Measurements from ENCODE around the gene CDR2. TPM values are rescaled to one million over a fixed set of nuclear protein-coding genes. Genes with fewer than 3 reads are reported as not detected.

CDR2 gene
- total and polyA plus RNA-seq, 2 experiments from 2014 or later, result 26.7 to 30.9 TPM

- H3K36me3 ChIP-seq (replicated peaks; ENCODE audit: insufficient read depth, low read depth), result no peaks in the 10 kb centered on the region
- no peaks in the 10 kb centered on the region for H3K27me3 ChIP-seq
- TF ChIP-seq EZH2phosphoT487 (IDR thresholded peaks at IDR 0.05; ENCODE audit: low read depth, severe bottlenecking, unreplicated experiment) (no peak), EZH2 (IDR thresholded peaks at IDR 0.05; ENCODE audit: borderline replicate concordance) (no peak)
- TF ChIP-seq, protein P1, sequence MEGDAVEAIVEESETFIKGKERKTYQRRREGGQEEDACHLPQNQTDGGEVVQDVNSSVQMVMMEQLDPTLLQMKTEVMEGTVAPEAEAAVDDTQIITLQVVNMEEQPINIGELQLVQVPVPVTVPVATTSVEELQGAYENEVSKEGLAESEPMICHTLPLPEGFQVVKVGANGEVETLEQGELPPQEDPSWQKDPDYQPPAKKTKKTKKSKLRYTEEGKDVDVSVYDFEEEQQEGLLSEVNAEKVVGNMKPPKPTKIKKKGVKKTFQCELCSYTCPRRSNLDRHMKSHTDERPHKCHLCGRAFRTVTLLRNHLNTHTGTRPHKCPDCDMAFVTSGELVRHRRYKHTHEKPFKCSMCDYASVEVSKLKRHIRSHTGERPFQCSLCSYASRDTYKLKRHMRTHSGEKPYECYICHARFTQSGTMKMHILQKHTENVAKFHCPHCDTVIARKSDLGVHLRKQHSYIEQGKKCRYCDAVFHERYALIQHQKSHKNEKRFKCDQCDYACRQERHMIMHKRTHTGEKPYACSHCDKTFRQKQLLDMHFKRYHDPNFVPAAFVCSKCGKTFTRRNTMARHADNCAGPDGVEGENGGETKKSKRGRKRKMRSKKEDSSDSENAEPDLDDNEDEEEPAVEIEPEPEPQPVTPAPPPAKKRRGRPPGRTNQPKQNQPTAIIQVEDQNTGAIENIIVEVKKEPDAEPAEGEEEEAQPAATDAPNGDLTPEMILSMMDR (IDR thresholded peaks at IDR 0.05; ENCODE audit: poor library complexity), result no peak
- H3K79me2 ChIP-seq, result no peaks in the 10 kb centered on the region
- H3K4me1 ChIP-seq (ENCODE audit: insufficient read depth), result no peaks in the 10 kb centered on the region
- H3K9me3 ChIP-seq (ENCODE audit: low read depth), result no peaks in the 10 kb centered on the region
- no peak overlapping the region for H3K27ac ChIP-seq
- no peak overlapping the region for H3K4me2 ChIP-seq
- no peak for DNase-seq (ENCODE audit: low spot score)
- H4K20me1 ChIP-seq (ENCODE audit: insufficient read depth, poor library complexity, severe bottlenecking), result no peaks in the 10 kb centered on the region
- H3K4me3 ChIP-seq, result no peak overlapping the region
- 99% methylated on average over 6 of the region's 6 CpGs for WGBS (ENCODE audit: low lambda C conversion rate, missing lambda C conversion rate)
- no peak overlapping the region for H2AFZ ChIP-seq
- H3K9me2 ChIP-seq (replicated peaks; ENCODE audit: insufficient read depth), result no peaks in the 10 kb centered on the region
Observed at GRCh38 chr16:22327446-22327775, 47.0 kb downstream of the CDR2 start.

DNA sequence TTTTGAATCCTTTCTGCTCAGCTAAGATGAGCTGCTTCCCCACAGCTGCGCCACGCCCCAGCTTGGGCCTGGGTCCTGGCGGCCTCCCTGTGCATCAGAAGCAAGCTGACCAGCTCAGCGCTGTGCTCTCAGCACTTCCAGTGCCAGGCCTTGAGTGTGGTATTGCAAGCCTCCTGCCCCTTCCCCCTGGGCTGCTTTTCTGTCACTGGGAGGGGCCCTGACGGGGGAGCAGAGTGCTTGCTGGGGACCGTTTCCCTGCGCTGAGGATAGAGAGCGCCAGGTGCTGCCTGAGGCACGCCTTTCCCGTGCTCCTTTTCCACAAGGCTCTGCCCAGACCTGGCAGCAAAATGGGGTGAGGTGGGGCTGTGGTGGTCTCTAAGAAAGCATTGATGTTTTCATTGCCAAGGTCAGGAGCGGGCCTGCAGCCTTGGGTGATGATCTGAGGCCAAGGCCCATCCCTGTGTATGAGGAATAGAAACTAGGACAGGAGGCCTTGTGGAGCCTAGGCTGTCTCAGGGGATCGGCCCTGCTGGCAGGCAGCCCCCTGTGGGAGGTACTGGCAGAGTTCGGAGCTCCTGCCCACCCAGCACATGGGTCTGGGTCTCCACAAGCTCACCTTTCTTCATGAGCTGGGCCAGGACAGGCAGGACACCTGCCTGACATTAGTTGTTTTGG, 47.5 kb downstream of the CDR2 start:
- no peaks in the 10 kb centered on the region for H3K4me1 ChIP-seq (ENCODE audit: insufficient read depth)
- no peak overlapping the region for H3K4me2 ChIP-seq
- H2AFZ ChIP-seq, result no peak overlapping the region
- no peak overlapping the region for H3K4me3 ChIP-seq
- no peaks in the 10 kb centered on the region for H3K36me3 ChIP-seq (replicated peaks; ENCODE audit: insufficient read depth, low read depth)
- no peaks in the 10 kb centered on the region for H3K79me2 ChIP-seq
- H3K9me2 ChIP-seq (replicated peaks; ENCODE audit: insufficient read depth), result no peaks in the 10 kb centered on the region
- WGBS (ENCODE audit: low lambda C conversion rate, missing lambda C conversion rate), result 97% methylated on average over 12 of the region's 13 CpGs
- H3K27ac ChIP-seq, result no peak overlapping the region
- no peaks in the 10 kb centered on the region for H3K27me3 ChIP-seq
- peaks cover 1% of the 10 kb centered on the region for H4K20me1 ChIP-seq (ENCODE audit: insufficient read depth, poor library complexity, severe bottlenecking)
- TF ChIP-seq EZH2 (IDR thresholded peaks at IDR 0.05; ENCODE audit: borderline replicate concordance), result no peak
- TF ChIP-seq, protein P1 (IDR thresholded peaks at IDR 0.05; ENCODE audit: poor library complexity), result no peak
- no peaks in the 10 kb centered on the region for H3K9me3 ChIP-seq (ENCODE audit: low read depth)
- DNase-seq (ENCODE audit: low spot score), result no peak

GRCh38 chr16:22326369-22326652, 48.1 kb downstream of the CDR2 start:
- H3K4me2 ChIP-seq, result no peak overlapping the region
- TF ChIP-seq, protein P1 (IDR thresholded peaks at IDR 0.05; ENCODE audit: poor library complexity), result no peak
- TF ChIP-seq EZH2 (IDR thresholded peaks at IDR 0.05; ENCODE audit: borderline replicate concordance) (no peak), EZH2phosphoT487 (IDR thresholded peaks at IDR 0.05; ENCODE audit: low read depth, severe bottlenecking, unreplicated experiment) (no peak)
- no peak overlapping the region for H3K4me3 ChIP-seq
- no peaks in the 10 kb centered on the region for H3K36me3 ChIP-seq (replicated peaks; ENCODE audit: insufficient read depth, low read depth)
- 85% methylated on average over 4 of the region's 4 CpGs for WGBS (ENCODE audit: low lambda C conversion rate, missing lambda C conversion rate)
- H3K4me1 ChIP-seq (ENCODE audit: insufficient read depth), result no peaks in the 10 kb centered on the region
- H4K20me1 ChIP-seq (ENCODE audit: insufficient read depth, poor library complexity, severe bottlenecking), result peaks cover 3% of the 10 kb centered on the region
- no peaks in the 10 kb centered on the region for H3K27me3 ChIP-seq
- peaks cover 4% of the 10 kb centered on the region for H3K79me2 ChIP-seq
- H3K9me2 ChIP-seq (replicated peaks; ENCODE audit: insufficient read depth), result no peaks in the 10 kb centered on the region
- no peak overlapping the region for H2AFZ ChIP-seq
- no peak for DNase-seq (ENCODE audit: low spot score)
- H3K9me3 ChIP-seq (ENCODE audit: low read depth), result no peaks in the 10 kb centered on the region
- no peak overlapping the region for H3K27ac ChIP-seq
